Smooth muscle cell (in vitro differentiated cells): ENCODE data around the gene CHST14. TPM values are rescaled to one million over a fixed set of nuclear protein-coding genes. Genes with fewer than 3 reads are reported as not detected.

ENCODE experiments used
- DNase-seq: peaks from one replicate; lab custom pipeline; 2025; ENCODE audit not compliant: unreplicated experiment; lab: John Stamatoyannopoulos, UW
- H2AFZ ChIP-seq: fragments of 200-600 bp; sonication (generic); 2 replicates; pipeline ENCODE4 v1.6.0; 2016; ENCODE audit warnings: antibody characterized with exemption, low read depth, mild to moderate bottlenecking
- H3F3A ChIP-seq: fragments of 200-600 bp; sonication (generic); 2 replicates; pipeline ENCODE4 v1.6.0; 2017; ENCODE audit warnings: antibody characterized with exemption, low read depth
- H3K27ac ChIP-seq: fragments of 200-600 bp; sonication (generic); 2 replicates; pipeline ENCODE4 v1.5.1; 2016; ENCODE audit warnings: low read depth, mild to moderate bottlenecking
- H3K27me3 ChIP-seq: fragments of 200-600 bp; sonication (generic); 2 replicates; pipeline ENCODE4 v1.6.1; 2016; ENCODE audit warnings: low read depth, mild to moderate bottlenecking
- H3K36me3 ChIP-seq: fragments of 200-600 bp; sonication (generic); 2 replicates; pipeline ENCODE4 v1.5.1; 2016; ENCODE audit warnings: low read depth
- H3K4me1 ChIP-seq: fragments of 200-600 bp; sonication (generic); 2 replicates; pipeline ENCODE4 v1.5.1; 2016; ENCODE audit warnings: low read depth
- H3K4me2 ChIP-seq: fragments of 200-600 bp; sonication (generic); 2 replicates; pipeline ENCODE4 v1.6.0; 2016; ENCODE audit warnings: mild to moderate bottlenecking
- H3K4me3 ChIP-seq: fragments of 200-600 bp; sonication (generic); 2 replicates; pipeline ENCODE4 v1.5.1; 2016; ENCODE audit warnings: mild to moderate bottlenecking
- H3K79me2 ChIP-seq: fragments of 200-600 bp; sonication (generic); 2 replicates; pipeline ENCODE4 v1.6.0; 2016; ENCODE audit warnings: low read depth, mild to moderate bottlenecking
- H3K9ac ChIP-seq: fragments of 200-600 bp; sonication (generic); 2 replicates; pipeline ENCODE4 v1.6.0; 2016; ENCODE audit warnings: low read depth
- H3K9me3 ChIP-seq: fragments of 200-600 bp; sonication (generic); replicated peaks from 2 replicates; pipeline ENCODE4 v1.5.1; 2016; ENCODE audit warnings: low read depth
- H4K20me1 ChIP-seq: fragments of 200-600 bp; sonication (generic); 2 replicates; pipeline ENCODE4 v1.6.0; 2016; ENCODE audit warnings: low read depth
- WGBS: methylation state at CpG from one replicate; pipeline ENCODE4 v1.1.7; 2016; ENCODE audit warnings: low lambda C conversion rate; 5-methylcytosine and 5-hydroxymethylcytosine counted together
- polyA plus RNA-seq: library from polyadenylated mRNA; unstranded; fragments of >200 nt; fragmentation: Nextera tagmentation; extraction: Ambion mirVana; gene quantifications from 2 replicates; pipeline ENCODE4 v1.2.1, GENCODE V29; 2016
- total RNA-seq: library from RNA; depleted of rRNA; stranded (reverse); fragments of >200 nt; gene quantifications from 2 replicates; pipeline ENCODE4 v1.2.3, GENCODE V29; 2014
- TF ChIP-seq, protein P1 (sequence below): fragments of 200-600 bp; sonication (generic); IDR thresholded peaks from 2 replicates; pipeline ENCODE4 v1.5.1; 2017; ENCODE audit warnings: borderline replicate concordance, mild to moderate bottlenecking, antibody characterized with exemption; ENCODE audit not compliant: insufficient read depth, poor library complexity, severe bottlenecking

The CHST14 gene
- total and polyA plus RNA-seq, 2 experiments from 2014 or later = 19.1 to 24.6 TPM

GRCh38 chr15:40483919-40484318, 13.1 kb downstream of the CHST14 start:
- no peak for DNase-seq
- H3F3A ChIP-seq = no peaks in the 10 kb centered on the region
- no peak overlapping the region for H3K4me2 ChIP-seq
- H3K79me2 ChIP-seq = no peaks in the 10 kb centered on the region
- no peaks in the 10 kb centered on the region for H3K9me3 ChIP-seq
- TF ChIP-seq, protein P1, sequence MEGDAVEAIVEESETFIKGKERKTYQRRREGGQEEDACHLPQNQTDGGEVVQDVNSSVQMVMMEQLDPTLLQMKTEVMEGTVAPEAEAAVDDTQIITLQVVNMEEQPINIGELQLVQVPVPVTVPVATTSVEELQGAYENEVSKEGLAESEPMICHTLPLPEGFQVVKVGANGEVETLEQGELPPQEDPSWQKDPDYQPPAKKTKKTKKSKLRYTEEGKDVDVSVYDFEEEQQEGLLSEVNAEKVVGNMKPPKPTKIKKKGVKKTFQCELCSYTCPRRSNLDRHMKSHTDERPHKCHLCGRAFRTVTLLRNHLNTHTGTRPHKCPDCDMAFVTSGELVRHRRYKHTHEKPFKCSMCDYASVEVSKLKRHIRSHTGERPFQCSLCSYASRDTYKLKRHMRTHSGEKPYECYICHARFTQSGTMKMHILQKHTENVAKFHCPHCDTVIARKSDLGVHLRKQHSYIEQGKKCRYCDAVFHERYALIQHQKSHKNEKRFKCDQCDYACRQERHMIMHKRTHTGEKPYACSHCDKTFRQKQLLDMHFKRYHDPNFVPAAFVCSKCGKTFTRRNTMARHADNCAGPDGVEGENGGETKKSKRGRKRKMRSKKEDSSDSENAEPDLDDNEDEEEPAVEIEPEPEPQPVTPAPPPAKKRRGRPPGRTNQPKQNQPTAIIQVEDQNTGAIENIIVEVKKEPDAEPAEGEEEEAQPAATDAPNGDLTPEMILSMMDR = no peak
- H3K9ac ChIP-seq = no peak overlapping the region
- H3K27ac ChIP-seq = no peak overlapping the region
- 75% methylated on average over 2 of the region's 2 CpGs for WGBS
- no peaks in the 10 kb centered on the region for H3K4me1 ChIP-seq
- H3K4me3 ChIP-seq = no peak overlapping the region
- no peaks in the 10 kb centered on the region for H3K36me3 ChIP-seq
- H4K20me1 ChIP-seq = no peaks in the 10 kb centered on the region
- H2AFZ ChIP-seq = no peak overlapping the region
- no peaks in the 10 kb centered on the region for H3K27me3 ChIP-seq

DNA sequence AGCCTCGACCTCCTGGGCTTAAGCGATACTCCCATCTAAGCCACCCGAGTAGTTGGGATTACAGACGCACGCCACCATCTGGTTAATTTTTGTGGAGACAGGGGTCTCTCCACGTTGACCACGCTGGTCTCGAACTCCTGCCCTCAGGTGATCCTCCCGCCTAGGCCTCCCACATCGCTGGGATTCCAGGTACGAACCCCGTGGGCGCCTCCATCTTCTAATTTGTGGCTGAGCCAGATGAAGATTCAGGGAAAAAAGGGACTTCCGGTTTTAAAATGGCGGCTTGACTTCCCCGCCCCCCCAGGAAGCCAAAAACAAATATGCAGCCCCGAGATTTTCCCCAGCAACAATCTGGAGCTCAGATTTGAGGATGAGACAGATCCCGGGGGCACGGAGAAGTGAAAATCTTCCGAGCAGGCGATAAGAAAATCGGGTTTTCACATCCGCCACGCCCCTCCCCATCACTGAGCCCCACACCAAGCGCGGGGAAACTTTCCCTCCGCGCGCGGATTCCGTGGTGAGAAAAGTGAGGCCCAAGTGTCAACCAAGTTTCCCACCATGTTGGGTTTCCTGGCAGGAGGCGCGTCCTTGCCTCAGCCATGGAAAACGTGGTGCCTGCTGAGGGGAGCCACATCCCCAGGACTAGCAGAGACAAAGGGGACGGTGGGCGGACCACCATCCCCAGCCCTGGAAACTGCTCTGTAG, 15.4 kb downstream of the CHST14 start:
- Histone ChIP-seq H3K4me3 (no peak overlapping the region), H3K4me1 (no peaks in the 10 kb centered on the region), H3K79me2 (no peaks in the 10 kb centered on the region), H3K27ac (no peak overlapping the region), H3K27me3 (no peaks in the 10 kb centered on the region), H3F3A (no peaks in the 10 kb centered on the region), H3K36me3 (no peaks in the 10 kb centered on the region), H3K9ac (no peak overlapping the region), H4K20me1 (no peaks in the 10 kb centered on the region), H3K4me2 (no peak overlapping the region), H2AFZ (no peak overlapping the region), H3K9me3 (no peaks in the 10 kb centered on the region)
- 94% methylated on average over 36 of the region's 36 CpGs for WGBS
- no peak for DNase-seq
- TF ChIP-seq, protein P1 = no peak

DNA sequence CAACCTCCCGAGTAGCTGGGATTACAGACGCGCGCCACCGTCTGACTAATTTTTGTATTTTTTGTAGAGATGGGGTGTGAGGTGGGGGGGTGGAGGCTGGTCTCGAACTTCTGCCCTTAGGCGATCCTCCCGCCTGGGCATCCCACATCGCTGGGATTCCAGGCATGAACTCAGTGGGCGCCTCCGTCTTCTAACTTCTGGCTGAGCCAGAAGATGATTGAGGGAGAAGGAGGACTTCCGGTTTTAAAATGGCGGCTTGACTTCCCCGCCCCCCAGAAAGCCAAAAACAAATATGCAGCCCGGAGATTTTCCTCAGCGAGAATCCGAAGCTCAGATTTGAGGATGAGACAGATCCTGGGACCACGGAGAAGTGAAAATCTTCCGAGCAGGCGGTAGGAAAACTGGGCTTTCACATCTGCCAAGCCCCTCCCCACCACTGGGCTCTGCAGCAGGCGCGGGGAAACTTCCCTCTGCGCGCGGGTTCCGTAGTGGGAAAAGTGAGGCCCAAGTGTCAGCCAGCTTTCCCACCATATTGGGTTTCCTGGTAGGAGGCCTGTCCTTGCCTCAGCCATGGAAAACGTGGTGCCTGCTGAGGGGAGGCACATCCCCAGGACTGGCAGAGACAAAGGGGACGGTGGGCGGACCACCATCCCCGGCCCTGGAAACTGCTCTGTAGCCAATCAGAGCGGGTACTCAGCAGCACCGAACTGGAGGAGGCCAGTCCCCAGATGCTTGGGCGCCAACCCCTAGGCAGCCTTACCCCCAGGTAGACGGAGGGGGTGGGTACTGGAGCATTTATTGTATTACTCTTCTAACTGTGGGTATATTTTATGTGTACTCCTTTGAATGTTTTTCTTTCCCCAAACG, 17.3 kb downstream of the CHST14 start:
- no peaks in the 10 kb centered on the region for H3K79me2 ChIP-seq
- no peaks in the 10 kb centered on the region for H3K9me3 ChIP-seq
- no peak overlapping the region for H2AFZ ChIP-seq
- 97% methylated on average over 35 of the region's 35 CpGs for WGBS
- H3K27me3 ChIP-seq = no peaks in the 10 kb centered on the region
- no peak overlapping the region for H3K4me2 ChIP-seq
- no peaks in the 10 kb centered on the region for H3F3A ChIP-seq
- H3K4me3 ChIP-seq = no peak overlapping the region
- no peak overlapping the region for H3K27ac ChIP-seq
- H3K36me3 ChIP-seq = no peaks in the 10 kb centered on the region
- H3K4me1 ChIP-seq = no peaks in the 10 kb centered on the region
- H3K9ac ChIP-seq = no peak overlapping the region
- H4K20me1 ChIP-seq = no peaks in the 10 kb centered on the region
- DNase-seq = no peak
- TF ChIP-seq, protein P1 = no peak
